ENCODE data around the gene HSD17B7.
A peak's percentile ranks its signal among the peaks of the same experiment; 100 is the strongest.
"Not testable (repeated sequence)": the region's sequence is repeated elsewhere in the genome, so short reads cannot be mapped to it uniquely, and the experiment has no call there.

Gene HSD17B7

DNA sequence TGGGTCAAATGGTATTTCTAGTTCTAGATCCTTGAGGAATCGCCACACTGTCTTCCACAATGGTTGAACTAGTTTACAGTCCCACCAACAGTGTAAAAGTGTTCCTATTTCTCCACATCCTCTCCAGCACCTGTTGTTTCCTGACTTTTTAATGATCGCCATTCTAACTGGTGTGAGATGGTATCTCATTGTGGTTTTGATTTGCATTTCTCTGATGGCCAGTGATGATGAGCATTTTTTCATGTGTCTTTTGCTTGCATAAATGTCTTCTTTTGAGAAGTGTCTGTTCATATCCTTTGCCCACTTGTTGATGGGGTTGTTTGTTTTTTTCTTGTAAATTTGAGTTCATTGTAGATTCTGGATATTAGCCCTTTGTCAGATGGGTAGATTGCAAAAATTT, 17.0 kb downstream of the HSD17B7 start:
- DNase-seq (ENCODE audit: low read depth in 2 of 2) = not testable (repeated sequence)

- DNase-seq (ENCODE audit: low read depth in 2 of 2) = not testable (repeated sequence)
Observed at GRCh38 chr1:162812357-162812756, 21.9 kb downstream of the HSD17B7 start.

- not testable (repeated sequence) for DNase-seq (ENCODE audit: low read depth in 2 of 2)
Observed at GRCh38 chr1:162818136-162818535, 27.6 kb downstream of the HSD17B7 start.

GRCh38 chr1:162818666-162819065, 28.2 kb downstream of the HSD17B7 start:
- DNase-seq (ENCODE audit: low read depth in 2 of 2) = not testable (repeated sequence)

GRCh38 chr1:162822391-162823200, 32.1 kb downstream of the HSD17B7 start:
- DNase-seq (ENCODE audit: low read depth in 2 of 2) = no peak

- no peak for DNase-seq (ENCODE audit: low read depth in 2 of 2)
Observed at GRCh38 chr1:162823231-162823630, 32.7 kb downstream of the HSD17B7 start.

DNA sequence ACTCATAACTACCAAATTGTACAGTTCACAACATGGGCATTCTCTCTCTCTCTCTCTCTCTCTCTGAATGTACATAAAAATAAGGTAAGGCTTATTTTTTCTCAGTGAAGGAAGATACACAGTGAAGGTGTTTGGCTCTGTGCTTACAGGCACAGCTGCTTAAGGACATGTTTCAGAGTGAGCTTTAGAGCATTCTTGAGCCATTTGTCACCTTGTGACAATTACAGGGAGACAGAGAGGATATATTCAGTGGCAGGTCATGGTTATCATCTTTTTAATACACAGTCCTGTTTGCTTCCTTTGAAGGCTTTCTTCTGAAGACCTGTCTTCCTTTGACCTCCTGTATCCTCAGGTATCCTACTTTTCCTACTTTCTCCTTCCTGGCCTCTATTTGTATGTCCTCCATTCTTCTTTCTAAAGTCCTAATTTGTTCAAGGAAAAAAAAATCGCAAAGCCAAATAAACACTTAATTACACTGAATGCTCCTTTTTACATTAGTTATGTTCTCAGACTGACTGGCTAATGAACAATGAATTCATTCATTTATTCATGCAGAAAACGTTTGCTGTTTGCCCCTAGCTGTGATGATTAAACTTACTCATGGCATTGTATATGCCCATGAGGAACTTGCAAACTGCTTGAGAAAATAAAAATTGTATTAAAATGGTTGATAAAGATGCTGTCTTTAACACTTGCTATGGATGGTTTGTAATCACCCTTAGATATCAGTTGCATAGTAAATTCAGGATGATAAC, 33.4 kb downstream of the HSD17B7 start:
- no peak for DNase-seq (ENCODE audit: low read depth in 2 of 2)

DNA sequence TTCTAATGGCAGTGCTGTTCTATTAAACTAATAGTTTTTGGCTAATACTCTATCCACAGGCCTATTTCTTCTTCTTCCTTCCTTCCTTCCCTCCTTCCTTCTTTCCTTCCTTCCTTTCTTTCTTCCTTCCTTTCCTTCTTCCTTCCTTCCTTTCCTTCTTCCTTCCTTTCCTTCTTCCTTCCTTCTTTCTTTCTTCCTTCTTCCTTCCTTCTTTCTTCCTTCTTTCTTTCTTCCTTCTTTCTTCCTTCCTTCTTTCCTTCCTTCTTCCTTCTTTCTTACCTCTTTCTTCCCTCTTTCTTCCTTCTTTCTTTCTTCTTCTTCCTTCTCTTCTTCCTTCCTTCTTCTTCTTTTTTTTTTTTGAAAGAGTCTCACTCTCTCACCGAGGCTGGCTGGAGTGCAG, 38.8 kb downstream of the HSD17B7 start:
- no peak for DNase-seq (ENCODE audit: low read depth in 2 of 2)

- DNase-seq (ENCODE audit: low read depth in 2 of 2) = no peak
Observed at GRCh38 chr1:162832470-162832869, 42.0 kb downstream of the HSD17B7 start.

DNA sequence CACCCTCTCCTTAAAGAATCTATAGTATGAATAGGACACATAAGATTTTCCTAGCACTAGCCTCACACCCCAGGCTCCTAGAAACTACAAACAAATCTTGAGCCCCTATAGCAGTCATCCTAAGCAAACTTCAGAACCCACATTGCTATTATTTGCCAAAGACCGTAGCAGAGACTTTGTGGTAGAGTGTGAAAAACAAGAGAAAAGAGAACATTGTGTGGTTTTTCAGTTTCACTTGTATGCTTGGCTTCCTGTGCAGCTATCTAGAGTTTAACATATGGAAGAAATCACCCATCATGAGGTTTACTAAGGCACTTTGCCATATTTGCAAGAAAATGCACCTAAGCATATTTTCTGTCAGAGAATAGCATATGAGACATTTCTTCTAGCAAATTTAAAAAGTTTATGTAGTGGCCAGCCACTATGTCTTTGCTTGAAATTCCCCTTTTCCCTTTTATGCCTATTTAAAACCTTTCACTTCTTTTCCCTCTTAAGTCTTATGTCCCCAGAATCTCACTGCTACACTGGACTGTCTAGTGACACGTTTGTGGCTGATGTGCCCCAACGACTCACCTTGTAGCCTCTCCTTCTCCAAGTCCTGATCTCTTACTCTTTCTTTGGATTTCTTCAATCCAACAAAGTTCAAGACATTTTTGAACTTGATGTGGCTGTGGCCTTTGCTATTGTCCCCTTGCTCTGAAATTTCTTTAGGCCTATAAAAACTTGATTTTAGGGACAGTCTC, 44.8 kb downstream of the HSD17B7 start:
- no peak for DNase-seq (ENCODE audit: low read depth in 2 of 2)

GRCh38 chr1:162838863-162839262, 48.4 kb downstream of the HSD17B7 start:
- DNase-seq (ENCODE audit: low read depth in 2 of 2) = no peak

- no peak for DNase-seq (ENCODE audit: low read depth in 2 of 2)
Observed at GRCh38 chr1:162840250-162840839, 49.8 kb downstream of the HSD17B7 start.

DNA sequence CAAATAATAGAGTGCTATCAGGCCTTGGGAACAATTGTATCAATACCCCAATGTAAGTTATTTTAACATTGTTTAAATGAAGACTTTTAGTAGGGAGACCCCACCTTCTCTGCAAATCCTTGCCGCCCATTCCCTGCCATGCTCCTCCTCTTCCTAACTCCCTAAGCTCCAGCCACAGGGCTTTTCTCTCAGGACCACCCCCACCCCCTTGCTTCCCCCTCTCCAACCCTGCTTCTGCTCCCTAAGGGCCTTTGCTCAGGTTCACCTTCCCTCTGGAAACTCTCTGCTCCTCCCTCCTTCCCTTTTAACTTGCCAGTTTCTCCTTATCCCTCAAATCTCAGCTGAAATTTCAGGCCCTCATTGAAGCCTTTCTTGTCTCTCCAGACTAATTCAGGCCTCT, 53.7 kb downstream of the HSD17B7 start:
- DNase-seq (ENCODE audit: low read depth in 2 of 2) = no peak

- no peak for DNase-seq (ENCODE audit: low read depth in 2 of 2)
Observed at GRCh38 chr1:162846256-162847212, 56.0 kb downstream of the HSD17B7 start.

DNA sequence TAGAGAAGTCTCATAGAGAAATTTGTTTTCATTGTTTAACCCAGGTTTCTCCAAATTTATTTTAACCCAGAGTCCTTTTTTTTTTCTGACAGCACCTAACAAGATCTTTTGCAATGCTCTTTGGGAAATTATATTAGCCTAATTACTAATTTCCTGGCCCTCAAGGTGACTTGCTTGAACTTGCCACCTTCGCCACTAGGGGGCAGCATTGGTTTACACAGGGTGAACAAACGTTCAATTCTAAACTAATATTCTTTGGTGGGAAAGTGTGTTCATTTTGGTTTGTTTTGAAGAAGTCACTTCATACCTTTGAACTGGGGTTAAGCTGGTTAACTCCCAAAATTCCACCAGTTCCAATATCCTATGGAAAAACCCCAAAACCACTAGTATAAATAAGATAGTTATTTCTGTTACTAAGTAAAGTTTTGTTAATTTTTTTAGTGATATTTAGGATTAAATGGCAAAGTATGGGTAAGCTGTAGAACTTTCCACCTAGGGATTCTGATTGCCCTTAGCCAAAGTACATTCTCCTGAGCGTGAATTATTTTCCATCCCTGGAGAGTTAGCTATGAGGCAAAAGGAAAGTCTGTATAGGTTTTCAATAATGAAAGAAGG, 57.4 kb downstream of the HSD17B7 start:
- DNase-seq (ENCODE audit: low read depth in 2 of 2) = peak; percentile 72 to 75

GRCh38 chr1:162849711-162850110, 59.2 kb downstream of the HSD17B7 start:
- DNase-seq (ENCODE audit: low read depth in 2 of 2) = no peak

DNA sequence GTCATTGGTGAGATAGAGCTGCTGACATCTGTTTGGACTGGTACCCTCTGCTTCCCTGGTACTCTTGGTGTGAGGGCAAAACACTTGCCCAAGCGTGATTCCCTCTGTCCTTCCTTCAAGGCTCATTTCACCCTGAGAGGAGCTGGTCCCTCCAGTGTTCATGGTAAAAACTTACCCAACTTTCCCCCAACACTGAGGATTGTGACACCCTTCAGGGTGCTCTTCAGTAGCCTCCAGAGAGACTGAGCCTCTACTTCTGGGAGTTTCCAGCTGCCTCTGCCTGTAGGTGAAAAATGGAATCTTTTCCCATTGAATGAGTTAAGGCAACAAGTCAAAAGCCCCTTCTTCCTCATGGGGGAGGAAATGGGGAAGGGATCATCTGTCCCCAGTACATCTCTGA, 60.8 kb downstream of the HSD17B7 start:
- DNase-seq (ENCODE audit: low read depth in 2 of 2) = no peak

DNA sequence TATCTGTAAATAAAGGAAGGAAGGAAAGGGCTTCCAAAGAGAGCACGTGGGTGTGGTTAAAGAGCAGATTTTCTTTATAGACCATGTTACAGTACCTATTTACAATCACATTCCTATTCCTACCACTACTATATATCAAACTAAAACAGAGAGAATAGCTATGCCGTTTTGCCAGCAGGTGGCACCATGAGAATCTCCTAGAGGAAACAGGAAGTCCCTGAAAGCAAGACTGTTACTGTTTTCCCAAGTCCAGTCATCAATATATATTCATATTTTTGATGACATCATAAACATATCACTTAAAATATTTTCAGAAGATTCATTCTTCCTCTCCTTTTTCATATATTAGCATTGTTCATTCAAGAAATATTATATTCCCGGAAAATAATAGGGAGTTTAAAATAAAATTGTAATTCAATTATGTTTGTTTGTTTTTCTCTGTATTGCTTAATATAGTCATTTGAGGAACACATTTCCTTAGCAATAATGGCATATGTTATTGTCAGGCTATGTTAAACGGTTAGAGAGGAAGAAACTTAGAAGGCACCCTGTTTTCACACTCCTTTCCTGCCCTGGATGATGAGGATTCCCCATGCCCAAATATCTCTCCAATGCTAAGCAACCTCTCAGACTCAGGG, 63.9 kb downstream of the HSD17B7 start:
- DNase-seq (ENCODE audit: low read depth in 2 of 2) = peak; percentile 14 to 17

GRCh38 chr1:162855461-162856150, 65.1 kb downstream of the HSD17B7 start:
- no peak for DNase-seq (ENCODE audit: low read depth in 2 of 2)

Measured in stimulated activated CD8-positive, alpha-beta memory T cell treated with anti-CD3 and anti-CD28 coated beads, Interleukin-2, amount 100 ng/mL, for 48 hours (primary cell).